NB4 (cell line): ENCODE data around the gene NXNL1.

Experiments used
- MYC ChIP-seq: IDR thresholded peaks from 2 replicates; pipeline ENCODE4 v1.6.1; 2011; ENCODE audit warnings: low read depth, low read length
- POLR2A ChIP-seq: IDR thresholded peaks from 2 replicates; pipeline ENCODE4 v1.6.1; 2011; ENCODE audit warnings: mild to moderate bottlenecking; ENCODE audit not compliant: insufficient read length; ENCODE audit errors: extremely low read depth
- TF ChIP-seq, protein P1 (sequence below): IDR thresholded peaks from one replicate; pipeline ENCODE4 v1.5.1; 2012; ENCODE audit warnings: low read depth, low read length

DNA sequence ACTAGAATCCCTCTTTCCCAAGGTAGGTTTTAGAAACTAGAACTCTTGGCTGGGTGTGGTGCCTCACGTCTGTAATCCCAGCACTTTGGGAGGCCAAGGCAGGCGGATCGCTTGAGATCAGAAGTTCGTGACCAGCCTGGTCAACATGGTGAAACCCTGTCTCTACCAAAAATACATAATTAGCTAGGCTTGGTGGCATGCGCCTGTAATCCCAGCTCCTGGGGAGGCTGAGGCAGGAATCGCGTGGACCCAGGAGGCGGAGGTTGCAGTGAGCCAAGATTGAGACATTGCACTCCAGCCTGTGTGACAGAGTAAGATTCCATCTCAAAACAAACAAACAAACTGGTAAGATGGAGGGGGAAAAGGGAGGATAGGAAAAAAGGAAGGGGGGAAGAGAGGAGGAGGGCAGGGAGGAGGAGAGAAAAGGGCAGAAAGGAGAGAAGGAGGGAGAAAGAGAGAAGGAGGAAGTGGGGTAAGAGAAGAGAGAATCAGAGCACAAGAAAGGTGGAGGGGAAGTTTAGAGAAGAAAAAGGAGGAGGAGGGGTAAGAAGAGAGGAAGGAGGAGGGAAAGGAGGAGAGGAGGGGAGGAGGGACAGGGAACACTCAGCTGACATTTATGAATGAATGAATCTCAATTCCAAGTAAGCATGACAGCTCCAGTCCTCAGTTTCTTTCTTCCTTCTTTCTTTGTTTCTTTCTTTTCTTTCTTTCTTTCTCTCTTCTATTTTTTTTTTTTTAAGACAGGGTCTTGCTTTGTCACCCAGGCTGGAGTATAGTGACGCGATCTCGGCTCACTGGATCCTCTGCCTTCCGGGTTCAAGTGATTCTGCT lies 7.0 kb upstream of the NXNL1 start:
- TF ChIP-seq, protein P1, sequence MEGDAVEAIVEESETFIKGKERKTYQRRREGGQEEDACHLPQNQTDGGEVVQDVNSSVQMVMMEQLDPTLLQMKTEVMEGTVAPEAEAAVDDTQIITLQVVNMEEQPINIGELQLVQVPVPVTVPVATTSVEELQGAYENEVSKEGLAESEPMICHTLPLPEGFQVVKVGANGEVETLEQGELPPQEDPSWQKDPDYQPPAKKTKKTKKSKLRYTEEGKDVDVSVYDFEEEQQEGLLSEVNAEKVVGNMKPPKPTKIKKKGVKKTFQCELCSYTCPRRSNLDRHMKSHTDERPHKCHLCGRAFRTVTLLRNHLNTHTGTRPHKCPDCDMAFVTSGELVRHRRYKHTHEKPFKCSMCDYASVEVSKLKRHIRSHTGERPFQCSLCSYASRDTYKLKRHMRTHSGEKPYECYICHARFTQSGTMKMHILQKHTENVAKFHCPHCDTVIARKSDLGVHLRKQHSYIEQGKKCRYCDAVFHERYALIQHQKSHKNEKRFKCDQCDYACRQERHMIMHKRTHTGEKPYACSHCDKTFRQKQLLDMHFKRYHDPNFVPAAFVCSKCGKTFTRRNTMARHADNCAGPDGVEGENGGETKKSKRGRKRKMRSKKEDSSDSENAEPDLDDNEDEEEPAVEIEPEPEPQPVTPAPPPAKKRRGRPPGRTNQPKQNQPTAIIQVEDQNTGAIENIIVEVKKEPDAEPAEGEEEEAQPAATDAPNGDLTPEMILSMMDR = no peak
- TF ChIP-seq POLR2A (no peak), MYC (no peak)
